GM12878 (cell line): ENCODE results near the gene ABCA2. TPM values are rescaled to one million over a fixed set of nuclear protein-coding genes. Genes with fewer than 3 reads are reported as not detected.

Source experiments
- ATAC-seq: fragments of 200-7000 bp; cut with Tn5 transposase; 3 replicates; pipeline ENCODE4 v1.9.1; 2020; ENCODE audit warnings: mild to moderate bottlenecking, moderate library complexity
- BruUV-seq: library from RNA; stranded (reverse); fragments of 400-500 nt; replicated peaks from 2 replicates; lab custom pipeline; 2021; lab: Mats Ljungman, UMichigan
- CTCF ChIA-PET: fragments of 300-600 bp; sonication (Branson Sonifier 250); formaldehyde crosslinking; extraction: SDS; loops from one replicate; lab custom pipeline; 2021; ENCODE audit warnings: inconsistent platforms; lab: Yijun Ruan, JAX
- POLR2A ChIA-PET: fragments of 350-600 bp; formaldehyde crosslinking; extraction: SDS; loops from one replicate; lab custom pipeline; 2021; ENCODE audit warnings: inconsistent platforms; lab: Charles Lee
- RAD21 ChIA-PET: fragments of 300-600 bp; sonication (Branson Sonifier 250); formaldehyde crosslinking; loops from one replicate; lab custom pipeline; 2023; ENCODE audit warnings: antibody characterized with exemption; ENCODE audit not compliant: unreplicated experiment; lab: Charles Lee
- SMC1A ChIA-PET: fragments of 300-600 bp; sonication (Branson Sonifier 250); formaldehyde crosslinking; loops from one replicate; lab custom pipeline; 2023; ENCODE audit not compliant: unreplicated experiment, uncharacterized antibody; lab: Charles Lee
- DNase-seq: peaks from one replicate; pipeline ENCODE4 v3.0.0-alpha.2; 2011; ENCODE audit warnings: low read depth, low spot score
- FAIRE-seq: peaks from 3 replicates; lab custom pipeline; 2011; peaks lifted over from hg19 to GRCh38; lab: Jason Lieb, UNC
- H2AFZ ChIP-seq: 2 replicates; pipeline ENCODE4 v1.6.0; 2011; ENCODE audit warnings: low read depth, low read length, control low read depth; ENCODE audit not compliant: control insufficient read depth
- H3K27ac ChIP-seq: 2 replicates; pipeline ENCODE4 v1.5.1; 2011; ENCODE audit warnings: control low read depth; ENCODE audit not compliant: control insufficient read depth, insufficient read depth
- H3K27me3 ChIP-seq, 2 experiments: replicated peaks in 1 of 2; 2 replicates each; pipeline versions ENCODE4 v1.6.0 to v1.6.1; 2011; ENCODE audit warnings: low read length in 1 of 2; ENCODE audit not compliant: control insufficient read depth in 2 of 2, insufficient read depth in 2 of 2
- H3K36me3 ChIP-seq, 2 experiments: 2 replicates each; pipeline ENCODE4 v1.5.1; 2011; ENCODE audit warnings: low read length in 1 of 2; ENCODE audit not compliant: control insufficient read depth in 2 of 2, insufficient read depth in 2 of 2
- H3K4me1 ChIP-seq: 2 replicates; pipeline ENCODE4 v1.6.1; 2011; ENCODE audit warnings: mild to moderate bottlenecking, low read length, moderate library complexity, mixed read lengths; ENCODE audit not compliant: control insufficient read depth, insufficient read depth
- H3K4me2 ChIP-seq: 2 replicates; pipeline ENCODE4 v1.6.0; 2011; ENCODE audit warnings: control low read depth; ENCODE audit not compliant: control insufficient read depth, insufficient read depth
- H3K4me3 ChIP-seq: fragments of 200-600 bp; sonication (generic); 2 replicates; pipeline ENCODE4 v1.5.1; 2016
- H3K79me2 ChIP-seq: 2 replicates; pipeline ENCODE4 v1.6.0; 2011; ENCODE audit warnings: low read length; ENCODE audit not compliant: control insufficient read depth, insufficient read depth
- H3K9ac ChIP-seq: 2 replicates; pipeline ENCODE4 v1.8.0; 2011; ENCODE audit warnings: low read length, control low read depth, mixed read lengths; ENCODE audit not compliant: control insufficient read depth, insufficient read depth
- H3K9me3 ChIP-seq: replicated peaks from 3 replicates; pipeline ENCODE4 v1.5.1; 2011; ENCODE audit warnings: mild to moderate bottlenecking, low read length; ENCODE audit not compliant: control insufficient read depth, insufficient read depth
- H4K20me1 ChIP-seq: 2 replicates; pipeline ENCODE4 v1.6.0; 2011; ENCODE audit not compliant: control insufficient read depth, insufficient read depth
- BHLHE40 ChIP-seq, 2 experiments: fragments of 450-650 bp in 1 of 2; IDR thresholded peaks; 2 replicates each; pipeline ENCODE4 v1.6.1; 2011 to 2017; ENCODE audit warnings: low read depth in 2 of 2, borderline replicate concordance in 1 of 2, improper control_type of control experiment in 1 of 2, low read length in 1 of 2, mild to moderate bottlenecking in 1 of 2
- CEBPZ ChIP-seq: fragments of 150-350 bp; IDR thresholded peaks from 2 replicates; pipeline ENCODE4 v1.6.1; 2016; ENCODE audit warnings: low read depth, low read length
- SREBF2 ChIP-seq: IDR thresholded peaks from 2 replicates; pipeline ENCODE4 v1.6.1; 2012; ENCODE audit warnings: mild to moderate bottlenecking, low read length
- WGBS: methylation state at CpG from one replicate; pipeline ENCODE4 v1.1.6; 2016; ENCODE audit warnings: low lambda C conversion rate; ENCODE audit not compliant: insufficient replicate concordance, insufficient coverage; ENCODE audit errors: missing lambda C conversion rate; 5-methylcytosine and 5-hydroxymethylcytosine counted together
- in situ Hi-C: fragments of 300-500 bp; cut with MboI; formaldehyde crosslinking; loops from 9 replicates; pipeline ENCODE4 v1.14.3; 2018; ENCODE audit warnings: mixed read lengths
- intact Hi-C: fragments of 100-400 bp; cut with micrococcal nuclease; formaldehyde crosslinking; loops from one replicate; pipeline ENCODE4 v1.14.2; 2022; ENCODE audit not compliant: unreplicated experiment
- polyA plus RNA-seq, 11 experiments: library from polyadenylated mRNA; depleted of rRNA in 4 of 11; unstranded in 6 of 11; stranded (reverse) in 5 of 11; fragments of >200 nt; fragmentation: Nextera tagmentation in 4 of 11; fragmentation: Illumina TruSeq in 1 of 11; extraction: Ambion mirVana in 4 of 11; extraction: Trizol in 1 of 11; gene quantifications; 1 replicate in 1 of 11; 2 replicates in 10 of 11; pipeline versions ENCODE4 v1.2.1 to v1.2.3, GENCODE V29; 2011 to 2016; ENCODE audit warnings: inconsistent platforms in 2 of 11, missing spikeins in 2 of 11, low read depth in 1 of 11
- total RNA-seq, 4 experiments: library from RNA; depleted of rRNA in 3 of 4; stranded (reverse); fragments of >200 nt in 3 of 4; fragmentation: Illumina TruSeq in 1 of 4; extraction: Trizol in 1 of 4; gene quantifications; 2 replicates each; pipeline versions ENCODE4 v1.2.1 to v1.2.3, GENCODE V29; 2013 to 2021

ABCA2 gene
- total and polyA plus RNA-seq, 10 of the 15 experiments (the other 5 are each of a cell fraction or from before 2014, with no cell fraction given): 0.13 to 2.6 (median 0.71) TPM; not detected in 2

GRCh38 chr9:137053944-137054931 lies 26.2 kb upstream of the ABCA2 start, which contains the start of gene ENTPD2:
Gene ENTPD2, minus strand, starts transcription at chr9:137054061. Its CDS starts 64 bp downstream, at chr9:137053997.
- Histone ChIP-seq H3K27me3 (peaks cover 10 to 16% of the 10 kb centered on the region in 2 experiments; a peak in 3 of 4 replicates), H3K9ac (no peak within 1 kb of the TSS), H3K4me2 (peak within 1 kb of the TSS; percentile 13; the same call in 1 of the 2 replicates), H3K4me3 (no peak within 1 kb of the TSS), H3K27ac (no peak within 1 kb of the TSS), H3K36me3 (no peaks in the 10 kb centered on the region), H3K79me2 (no peaks in the 10 kb centered on the region), H3K4me1 (no peaks in the 10 kb centered on the region), H4K20me1 (no peaks in the 10 kb centered on the region), H3K9me3 (no peaks in the 10 kb centered on the region)
- DNase-seq (no peak), FAIRE-seq (no peak), ATAC-seq (peak; percentile 45; the same call in 2 of the 3 replicates)
- ChIA-PET RAD21 (no interaction called here), SMC1A (no interaction called here), POLR2A (no interaction called here), CTCF (no interaction called here)
- intact Hi-C loops: no loop called here
- 52% methylated on average over 40 of the region's 90 CpGs for WGBS
- in situ Hi-C loops: no loop called here
- BruUV-seq: no TSS peak
- TF ChIP-seq CEBPZ: no peak
- peak in 1 of 2 experiments; percentile 9; a peak in 1 of 4 replicates for TF ChIP-seq BHLHE40 (IDR thresholded peaks at IDR 0.05; ENCODE audit: borderline replicate concordance in 1 of 2, low read depth in 2 of 2, low read length in 1 of 2)
- no peak for TF ChIP-seq SREBF2
- TF ChIP-seq, all 136 proteins: peak for 1
- no peak within 1 kb of the TSS for H2AFZ ChIP-seq
